GM10248 (cell line): Measurements from ENCODE around the gene PIGZ.

Source experiments
- CTCF ChIA-PET: fragments of 300-600 bp; sonication (Branson Sonifier 250); formaldehyde crosslinking; extraction: SDS; loops from one replicate; lab custom pipeline; 2021; ENCODE audit warnings: antibody characterized with exemption; lab: Yijun Ruan, JAX
- POLR2A ChIA-PET: fragments of 350-650 bp; sonication (Branson Sonifier 250); formaldehyde crosslinking; extraction: SDS; loops from one replicate; lab custom pipeline; 2020; ENCODE audit warnings: antibody characterized with exemption; lab: Yijun Ruan, JAX
- DNase-seq: peaks from one replicate; pipeline ENCODE4 v3.0.0; 2012; ENCODE audit errors: extremely low spot score
- TF ChIP-seq, protein P1 (sequence below): IDR thresholded peaks from 2 replicates; pipeline ENCODE4 v1.5.1; 2012; ENCODE audit warnings: mild to moderate bottlenecking, low read depth; ENCODE audit errors: extremely low read depth, missing control alignments, control extremely low read depth

The PIGZ gene

DNA sequence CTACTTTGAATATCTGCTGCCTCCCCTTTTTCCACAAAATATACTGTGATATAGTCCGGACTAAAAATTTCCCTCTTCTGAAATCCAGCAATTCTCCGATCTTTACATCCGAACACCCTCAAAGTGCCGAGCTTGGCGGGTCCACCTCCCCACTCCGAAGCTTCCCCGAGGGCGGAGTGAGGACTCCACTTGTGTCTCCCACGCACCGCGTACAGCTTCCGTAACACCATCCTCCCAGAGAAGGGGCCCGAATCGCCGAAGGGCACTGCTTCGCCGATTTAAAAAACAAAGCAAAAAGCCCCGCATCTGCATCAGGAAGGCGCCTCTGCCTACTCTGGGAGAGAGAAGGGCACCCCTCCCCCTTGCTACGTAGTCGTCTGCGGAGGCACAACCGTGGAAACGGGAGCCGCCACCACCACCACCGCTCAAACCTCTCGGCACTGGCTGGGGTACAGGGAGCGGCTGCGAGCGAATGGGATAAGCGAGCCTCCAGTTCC is 26.9 kb downstream of the PIGZ start:
- ChIA-PET POLR2A (interaction anchor here (0.5 to 1.7 kb wide), 4 partner anchors 9 to 202 kb away, joined by 3 to 8 read pairs (median 6); partner anchors contain the start of genes PAK2 and SENP5), CTCF (interaction anchor here (0.6 to 2.9 kb wide), 18 partner anchors 11 to 413 kb away, joined by 3 to 16 read pairs (median 4); partner anchors contain the start of genes FBXO45, SENP5 and WDR53)
- DNase-seq = peak; percentile 72
- TF ChIP-seq, protein P1, sequence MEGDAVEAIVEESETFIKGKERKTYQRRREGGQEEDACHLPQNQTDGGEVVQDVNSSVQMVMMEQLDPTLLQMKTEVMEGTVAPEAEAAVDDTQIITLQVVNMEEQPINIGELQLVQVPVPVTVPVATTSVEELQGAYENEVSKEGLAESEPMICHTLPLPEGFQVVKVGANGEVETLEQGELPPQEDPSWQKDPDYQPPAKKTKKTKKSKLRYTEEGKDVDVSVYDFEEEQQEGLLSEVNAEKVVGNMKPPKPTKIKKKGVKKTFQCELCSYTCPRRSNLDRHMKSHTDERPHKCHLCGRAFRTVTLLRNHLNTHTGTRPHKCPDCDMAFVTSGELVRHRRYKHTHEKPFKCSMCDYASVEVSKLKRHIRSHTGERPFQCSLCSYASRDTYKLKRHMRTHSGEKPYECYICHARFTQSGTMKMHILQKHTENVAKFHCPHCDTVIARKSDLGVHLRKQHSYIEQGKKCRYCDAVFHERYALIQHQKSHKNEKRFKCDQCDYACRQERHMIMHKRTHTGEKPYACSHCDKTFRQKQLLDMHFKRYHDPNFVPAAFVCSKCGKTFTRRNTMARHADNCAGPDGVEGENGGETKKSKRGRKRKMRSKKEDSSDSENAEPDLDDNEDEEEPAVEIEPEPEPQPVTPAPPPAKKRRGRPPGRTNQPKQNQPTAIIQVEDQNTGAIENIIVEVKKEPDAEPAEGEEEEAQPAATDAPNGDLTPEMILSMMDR = no peak

DNA sequence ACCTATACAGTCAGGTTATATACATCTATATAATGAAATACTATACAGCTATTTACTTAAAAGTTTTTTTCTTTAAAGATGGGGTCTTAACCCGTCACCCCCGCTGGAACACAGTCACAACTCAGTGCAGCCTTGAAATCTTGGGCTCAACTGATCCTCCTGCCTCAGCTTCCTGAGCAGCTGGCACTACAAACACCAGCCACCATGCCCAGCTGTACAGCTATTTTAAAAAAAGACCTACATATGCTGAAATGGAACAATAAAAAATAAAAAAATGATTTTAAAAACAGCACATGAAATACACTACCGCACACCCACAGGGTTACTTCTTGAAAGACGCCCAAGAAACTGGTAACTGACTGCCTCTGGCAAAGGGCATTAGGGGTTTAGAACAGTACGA is 30.1 kb downstream of the PIGZ start:
- no peak for DNase-seq
- TF ChIP-seq, protein P1 = no peak
- ChIA-PET CTCF (no interaction called here), POLR2A (interaction anchor here (0.7 kb wide), 1 partner anchor 71 kb away, joined by 4 read pairs; the partner anchor contains the start of gene SENP5)

DNA sequence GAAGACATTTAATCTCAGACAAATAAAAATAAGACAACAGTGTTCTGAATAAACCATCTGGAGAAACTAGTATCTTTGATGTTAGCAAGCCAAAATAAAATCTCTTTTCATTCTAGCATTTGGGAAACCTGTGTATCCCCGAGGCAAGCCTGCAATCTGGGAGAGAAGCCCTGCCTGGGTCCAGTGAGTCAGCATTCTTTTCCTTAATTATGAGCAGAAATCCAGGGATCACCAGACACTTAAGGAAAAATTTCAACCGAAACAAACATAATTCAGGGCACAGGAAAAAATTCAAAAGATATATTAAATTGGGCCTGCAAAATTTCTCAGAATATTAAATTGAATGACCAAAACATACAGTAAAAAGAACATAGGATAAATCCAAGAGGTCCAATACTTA is 30.5 kb downstream of the PIGZ start:
- ChIA-PET POLR2A (no interaction called here), CTCF (no interaction called here)
- no peak for DNase-seq
- TF ChIP-seq, protein P1 = no peak

DNA sequence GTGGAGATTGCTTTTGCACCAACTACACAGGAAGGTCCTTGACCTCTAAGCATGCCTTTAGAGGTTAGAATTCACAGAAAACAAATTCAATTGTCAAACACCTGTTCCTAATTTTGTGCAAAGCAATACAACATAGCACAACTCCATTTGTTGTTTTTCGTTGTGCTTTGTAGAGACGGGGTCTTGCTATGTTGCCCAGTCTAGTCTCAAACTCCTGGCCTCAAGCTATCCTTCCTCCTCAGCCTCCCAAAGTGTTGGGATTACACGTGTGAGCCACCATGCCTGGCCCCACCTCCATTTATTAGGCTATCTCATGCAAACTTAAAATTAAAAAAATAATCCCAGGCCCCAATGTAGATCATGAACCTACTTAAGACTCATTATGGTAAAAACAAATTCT is 32.3 kb downstream of the PIGZ start:
- DNase-seq = no peak
- ChIA-PET POLR2A (no interaction called here), CTCF (interaction anchor here (1.3 to 1.4 kb wide), 2 partner anchors 68 to 99 kb away, joined by 3 to 4 read pairs; partner anchors contain the start of gene SENP5)
- TF ChIP-seq, protein P1 = no peak

DNA sequence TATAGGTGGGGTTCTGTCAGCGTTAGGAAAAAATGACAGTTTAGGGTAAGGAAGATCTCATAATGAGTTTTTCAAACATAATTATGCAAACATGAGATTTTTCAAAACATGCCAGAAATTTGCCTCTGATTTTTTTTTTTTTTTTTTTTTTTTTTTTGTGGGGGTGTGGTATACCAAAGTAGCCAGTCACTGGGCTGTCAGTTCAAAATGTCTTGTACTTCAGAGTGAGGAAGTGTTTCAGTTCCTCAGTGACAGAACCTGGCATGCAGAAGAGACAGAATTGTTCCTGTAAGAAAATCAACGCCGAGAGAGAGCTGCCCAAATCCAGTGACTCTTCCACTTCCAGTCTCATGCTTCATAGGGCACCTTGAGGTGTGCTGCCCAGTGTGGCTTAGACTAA is 36.0 kb downstream of the PIGZ start:
- TF ChIP-seq, protein P1 = no peak
- DNase-seq = peak; percentile 34
- CTCF ChIA-PET = interaction anchor here (2.1 kb wide), 1 partner anchor 9 kb away, joined by 8 read pairs; no protein-coding TSS in a partner anchor
- POLR2A ChIA-PET = interaction anchor here (0.6 kb wide), 1 partner anchor 9 kb away, joined by 6 read pairs; the partner anchor contains the start of gene NCBP2

DNA sequence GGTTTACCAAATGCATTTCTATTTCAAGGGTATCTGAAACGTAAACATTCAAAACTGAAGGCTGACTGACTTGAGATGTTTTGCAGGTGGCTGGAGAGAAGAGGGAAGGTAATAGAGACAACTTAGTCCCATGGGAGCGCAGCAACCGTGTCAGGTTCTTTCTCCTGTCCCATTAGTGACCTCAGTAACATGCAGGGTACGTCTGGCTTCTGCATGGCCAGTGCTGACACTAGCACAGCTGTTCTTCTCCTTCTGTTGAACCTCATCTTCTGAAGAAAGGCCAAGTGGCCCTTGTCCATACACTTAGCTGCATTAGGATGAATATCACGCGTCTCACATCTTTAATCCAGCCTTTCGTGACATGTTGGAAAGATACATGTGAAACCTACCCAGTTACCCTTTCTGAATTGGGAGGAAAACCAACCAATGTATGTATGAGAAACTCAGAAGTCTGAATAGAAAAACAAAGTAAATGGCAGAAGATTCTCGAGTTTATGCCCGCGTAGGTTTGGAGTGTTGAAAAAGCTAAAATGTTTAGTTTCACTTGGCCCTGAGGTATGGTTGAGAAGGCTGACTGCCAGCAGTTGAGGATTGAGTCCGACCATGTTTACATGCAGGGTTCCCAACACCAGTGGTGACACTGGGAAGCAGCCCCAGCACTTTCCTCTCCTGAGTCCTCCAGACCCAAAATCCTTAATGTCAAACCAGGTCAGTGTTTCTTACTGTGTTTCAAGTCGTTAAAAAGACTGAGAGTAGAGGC is 36.6 kb downstream of the PIGZ start:
- ChIA-PET POLR2A (no interaction called here), CTCF (interaction anchor here (1.4 to 2.1 kb wide), 2 partner anchors 9 to 11 kb away, joined by 7 to 8 read pairs; partner anchors contain the start of gene NCBP2)
- DNase-seq = no peak
- TF ChIP-seq, protein P1 = no peak
